ENCODE results near the gene STX11.
"Not testable (repeated sequence)": the region's sequence is repeated elsewhere in the genome, so short reads cannot be mapped to it uniquely, and the experiment has no call there.

The STX11 gene

DNA sequence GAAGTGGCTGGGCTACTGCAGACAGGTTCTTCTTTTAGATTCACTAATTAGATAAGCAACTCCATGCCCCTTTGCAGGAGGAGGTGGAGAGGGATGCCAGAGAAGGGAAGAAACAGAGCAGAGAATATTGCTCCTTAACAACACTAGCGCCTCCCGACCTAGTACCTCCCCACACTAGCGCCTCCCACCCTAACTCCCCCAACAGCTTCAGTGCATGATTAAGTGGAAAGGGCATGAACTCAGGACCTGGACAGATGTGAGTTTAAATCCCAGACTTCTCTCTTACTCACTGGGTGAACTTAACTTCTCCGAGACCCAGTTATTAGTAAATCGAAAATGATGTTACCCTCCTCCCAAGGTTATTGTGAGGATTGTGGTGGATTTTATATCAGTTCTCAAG, 25.7 kb downstream of the STX11 start:
- no peak for DNase-seq (ENCODE audit: low read depth in 2 of 2)

DNA sequence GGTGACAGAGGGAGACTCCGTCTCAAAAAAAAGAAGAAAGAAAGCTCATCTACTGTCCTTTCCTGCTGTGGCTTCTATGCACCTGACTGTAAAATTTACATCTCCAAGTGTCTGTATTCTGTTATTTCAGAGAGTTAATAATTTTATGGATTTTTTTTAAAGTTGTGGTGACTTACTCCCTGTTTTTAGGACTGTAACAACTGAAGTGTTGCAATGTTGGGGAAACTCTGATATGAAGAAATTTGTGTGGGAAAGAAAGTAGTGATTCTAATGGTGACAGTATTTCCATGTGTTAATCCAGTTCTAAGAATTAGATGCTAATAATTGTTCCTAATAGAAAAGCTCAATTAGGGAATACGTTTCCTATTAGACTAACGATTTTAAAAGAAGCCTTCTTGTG, 27.4 kb downstream of the STX11 start:
- no peak for DNase-seq (ENCODE audit: low read depth in 2 of 2)

DNA sequence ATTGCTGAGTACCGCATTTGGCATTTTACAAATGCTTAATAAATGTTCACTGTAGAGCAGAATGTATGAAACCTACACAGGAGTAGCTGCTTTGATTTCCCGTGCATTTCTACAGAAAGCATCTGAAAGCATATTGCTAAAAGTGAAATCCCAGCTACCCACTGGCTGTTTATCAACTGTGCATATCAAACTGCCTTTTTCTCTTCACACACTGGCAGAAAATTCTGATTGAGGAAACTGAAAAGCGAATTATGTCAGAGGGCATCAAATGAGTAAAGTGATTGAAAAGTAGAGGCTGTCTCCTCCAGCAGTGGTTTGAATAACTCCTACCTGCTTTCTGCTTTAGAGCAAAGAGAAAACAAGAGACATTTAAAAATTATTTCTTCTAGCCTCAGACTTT, 28.0 kb downstream of the STX11 start:
- DNase-seq (ENCODE audit: low read depth in 2 of 2) = no peak

DNA sequence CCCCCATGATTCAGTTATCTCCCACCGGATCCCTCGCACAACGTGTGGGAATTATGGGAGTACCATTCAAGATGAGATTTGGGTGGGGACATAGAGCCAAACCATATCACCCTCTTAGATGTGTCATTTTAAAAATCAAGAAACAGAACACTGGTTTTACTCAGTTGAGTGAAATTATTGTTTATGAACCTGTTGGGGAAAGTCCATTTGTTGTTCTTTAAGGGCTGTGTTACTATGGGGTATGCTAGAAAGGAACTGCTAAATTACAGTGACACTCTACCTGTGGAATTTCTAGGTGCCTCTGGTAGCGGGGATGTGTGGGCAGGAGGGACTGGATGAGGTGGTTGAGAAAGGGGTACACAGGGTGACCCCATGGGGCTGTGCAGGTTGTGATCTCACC, 28.9 kb downstream of the STX11 start:
- DNase-seq (ENCODE audit: low read depth in 2 of 2) = no peak

DNA sequence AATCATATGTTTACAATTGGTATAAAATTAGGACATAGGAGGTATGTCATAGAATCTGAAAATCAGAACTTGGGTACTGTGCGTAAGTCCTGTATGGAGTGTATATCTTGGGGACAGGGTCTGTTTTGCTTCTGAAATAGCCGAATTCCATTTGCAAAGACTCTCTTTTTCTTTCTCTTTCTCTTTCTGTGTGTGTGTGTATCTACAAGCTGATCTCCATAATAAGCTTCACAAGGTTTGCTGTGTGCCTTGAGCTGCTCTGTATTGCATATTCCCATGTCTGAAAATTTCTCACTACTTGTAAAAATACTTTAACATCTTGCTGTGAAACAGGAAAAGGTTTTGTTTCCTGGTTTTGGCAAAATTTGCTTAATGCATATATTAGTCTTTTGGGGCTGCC, 29.5 kb downstream of the STX11 start:
- DNase-seq (ENCODE audit: low read depth in 2 of 2) = no peak

DNA sequence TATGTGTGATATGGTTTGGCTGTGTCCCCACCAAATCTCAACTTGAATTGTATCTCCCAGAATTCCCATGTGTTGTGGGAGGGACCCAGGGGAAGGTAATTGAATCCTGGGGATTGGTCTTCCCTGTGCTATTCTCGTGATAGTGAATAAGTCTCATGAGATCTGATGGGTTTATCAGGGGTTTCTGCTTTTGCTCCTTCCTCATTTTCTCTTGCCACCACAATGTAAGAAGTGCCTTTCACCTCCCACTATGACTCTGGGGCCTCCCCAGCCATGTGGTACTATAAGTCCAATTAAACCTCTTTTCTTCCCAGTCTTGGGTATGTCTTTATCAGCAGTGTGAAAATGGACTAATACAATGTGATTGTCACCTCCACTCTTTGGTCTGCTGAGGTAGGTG, 30.0 kb downstream of the STX11 start:
- not testable (repeated sequence) for DNase-seq (ENCODE audit: low read depth in 2 of 2)

DNA sequence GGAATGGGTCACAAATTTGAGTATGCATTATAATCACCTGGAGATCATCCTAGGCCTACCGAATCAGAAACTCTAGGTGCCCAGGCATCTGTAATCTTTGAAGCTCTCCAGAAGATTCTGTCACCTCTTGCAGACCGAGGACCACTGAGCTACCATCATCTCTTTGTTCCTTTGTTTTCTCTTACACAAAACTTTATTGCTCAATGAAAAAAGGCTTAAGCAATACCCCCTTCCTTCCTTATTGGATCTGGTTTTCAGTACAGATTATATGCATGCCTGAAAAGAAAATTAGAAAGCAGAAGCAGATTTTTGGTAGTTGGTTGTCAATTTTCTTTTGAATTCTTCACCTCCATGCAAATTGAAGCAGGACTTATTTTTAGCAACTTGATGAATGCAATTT, 31.3 kb downstream of the STX11 start:
- no peak for DNase-seq (ENCODE audit: low read depth in 2 of 2)

DNA sequence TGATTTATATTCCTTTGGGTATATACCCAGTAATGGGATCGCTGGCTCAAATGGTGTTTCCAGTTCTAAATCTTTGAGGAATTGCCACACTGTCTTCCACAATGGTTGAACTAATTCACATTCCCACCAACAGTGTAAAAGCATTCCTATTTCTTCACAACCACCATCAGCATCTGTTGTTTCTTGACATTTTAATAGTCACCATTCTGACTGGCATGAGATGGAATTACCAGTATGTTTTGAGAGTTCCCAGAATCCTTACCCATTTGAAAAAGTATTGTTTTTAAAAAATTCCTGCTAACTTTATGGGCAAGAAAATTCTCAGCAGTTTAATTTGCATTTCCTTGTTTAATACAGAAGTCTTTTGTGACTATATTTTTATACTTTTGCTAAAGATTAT, 33.9 kb downstream of the STX11 start:
- not testable (repeated sequence) for DNase-seq (ENCODE audit: low read depth in 2 of 2)

DNA sequence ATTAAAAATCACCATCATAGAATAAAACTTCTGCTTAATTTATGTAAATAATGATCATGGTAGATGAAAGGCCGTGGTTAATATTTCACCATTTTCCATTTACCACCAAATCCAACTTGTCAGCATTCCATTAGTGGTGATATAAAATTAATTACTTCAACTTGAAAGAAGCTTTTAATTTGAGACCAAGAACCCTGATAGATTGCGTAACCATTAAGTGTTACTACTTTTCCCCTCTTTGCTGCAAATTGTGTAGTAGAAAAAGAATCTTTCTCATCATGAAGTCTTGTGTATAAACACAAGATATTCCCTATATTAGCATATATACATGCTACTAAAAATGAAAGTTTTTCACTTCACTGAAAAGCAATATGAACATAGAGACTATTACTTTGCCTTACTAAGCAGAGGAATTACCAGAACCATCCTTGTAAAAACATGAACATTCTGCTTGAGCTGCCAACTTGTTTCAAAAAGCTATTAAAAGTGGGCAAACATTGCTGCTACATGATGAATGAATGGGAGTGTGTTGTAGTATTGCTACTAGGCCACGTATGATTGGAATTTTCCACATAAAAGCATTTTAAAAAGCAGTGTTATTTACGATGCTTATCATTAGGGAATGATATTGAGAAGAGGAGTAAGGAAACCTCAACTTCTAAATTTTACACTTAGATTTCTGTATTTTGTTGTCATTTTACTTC, 35.0 kb downstream of the STX11 start:
- no peak for DNase-seq (ENCODE audit: low read depth in 2 of 2)

DNA sequence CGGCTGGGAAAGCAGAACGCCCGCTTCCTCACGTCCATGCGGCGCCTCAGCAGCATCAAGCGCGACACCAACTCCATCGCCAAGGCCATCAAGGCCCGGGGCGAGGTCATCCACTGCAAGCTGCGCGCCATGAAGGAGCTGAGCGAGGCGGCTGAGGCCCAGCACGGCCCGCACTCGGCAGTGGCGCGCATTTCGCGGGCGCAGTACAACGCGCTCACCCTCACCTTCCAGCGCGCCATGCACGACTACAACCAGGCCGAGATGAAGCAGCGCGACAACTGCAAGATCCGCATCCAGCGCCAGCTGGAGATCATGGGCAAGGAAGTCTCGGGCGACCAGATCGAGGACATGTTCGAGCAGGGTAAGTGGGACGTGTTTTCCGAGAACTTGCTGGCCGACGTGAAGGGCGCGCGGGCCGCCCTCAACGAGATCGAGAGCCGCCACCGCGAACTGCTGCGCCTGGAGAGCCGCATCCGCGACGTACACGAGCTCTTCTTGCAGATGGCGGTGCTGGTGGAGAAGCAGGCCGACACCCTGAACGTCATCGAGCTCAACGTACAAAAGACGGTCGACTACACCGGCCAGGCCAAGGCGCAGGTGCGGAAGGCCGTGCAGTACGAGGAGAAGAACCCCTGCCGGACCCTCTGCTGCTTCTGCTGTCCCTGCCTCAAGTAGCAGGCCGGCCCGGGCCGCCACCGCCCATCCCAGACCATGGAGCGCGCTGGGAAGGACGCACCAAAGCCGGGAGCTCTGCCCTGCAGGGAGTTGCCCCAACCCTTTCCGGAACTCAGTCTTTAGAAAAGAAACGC, 36.7 kb downstream of the STX11 start:
- DNase-seq (ENCODE audit: low read depth in 2 of 2) = no peak

DNA sequence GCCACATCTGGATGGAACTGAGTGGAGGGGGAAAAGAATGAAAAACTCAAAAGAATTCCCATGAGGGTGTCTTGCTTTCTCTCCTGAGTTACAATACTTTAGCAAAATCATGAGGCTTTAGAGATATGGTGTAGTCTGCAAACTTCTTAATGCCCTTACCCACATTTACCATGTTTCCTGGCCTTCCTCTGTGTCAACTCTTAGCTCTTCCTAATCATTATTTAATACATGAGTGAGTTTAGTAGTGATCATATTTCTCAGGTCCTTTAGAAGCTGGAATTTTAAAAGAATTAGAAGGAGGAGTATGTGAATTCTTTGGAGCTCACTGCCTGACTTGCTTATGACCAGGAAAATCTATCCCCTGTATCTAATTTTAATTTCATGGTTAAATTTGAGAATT, 39.0 kb downstream of the STX11 start:
- DNase-seq (ENCODE audit: low read depth in 2 of 2) = no peak

DNA sequence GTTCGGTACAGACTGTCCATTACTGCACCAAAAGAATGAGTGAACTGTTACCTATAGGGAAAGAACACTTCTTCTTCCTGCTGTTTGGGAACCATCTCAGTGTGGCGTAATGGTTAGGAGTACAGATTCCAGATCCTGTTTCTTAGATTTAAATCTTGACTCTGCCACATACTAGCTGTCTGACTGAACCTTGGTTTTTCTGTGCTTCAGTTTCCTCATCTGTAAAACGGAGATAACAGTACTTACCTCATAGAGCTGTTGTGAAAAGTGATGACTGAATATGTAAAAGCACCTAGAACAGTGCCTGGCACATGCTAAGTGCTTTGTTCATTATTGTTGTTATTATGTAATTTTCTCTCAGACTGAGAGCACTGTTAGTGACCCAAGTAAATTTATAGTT, 39.8 kb downstream of the STX11 start:
- DNase-seq (ENCODE audit: low read depth in 2 of 2) = no peak

DNA sequence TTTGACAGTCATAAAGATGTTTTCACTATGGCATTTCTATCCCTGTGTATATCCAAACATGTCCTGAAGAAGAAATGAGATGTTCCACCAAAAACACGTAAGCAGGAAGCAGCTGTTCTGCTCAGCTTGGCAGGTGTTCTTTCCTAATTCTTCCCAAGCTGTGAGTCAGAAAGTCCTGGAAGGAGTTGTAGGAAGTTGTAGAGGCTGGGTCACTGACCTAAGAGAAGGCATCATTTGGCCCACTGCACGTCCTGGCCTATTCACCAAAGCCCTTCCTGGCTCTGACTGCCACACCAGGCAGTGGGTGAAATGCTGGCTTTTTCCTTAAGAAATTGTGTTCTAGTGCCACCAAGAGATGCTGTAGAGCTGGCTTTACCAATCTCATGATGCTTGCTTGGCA, 40.3 kb downstream of the STX11 start:
- DNase-seq (ENCODE audit: low read depth in 2 of 2) = no peak

DNA sequence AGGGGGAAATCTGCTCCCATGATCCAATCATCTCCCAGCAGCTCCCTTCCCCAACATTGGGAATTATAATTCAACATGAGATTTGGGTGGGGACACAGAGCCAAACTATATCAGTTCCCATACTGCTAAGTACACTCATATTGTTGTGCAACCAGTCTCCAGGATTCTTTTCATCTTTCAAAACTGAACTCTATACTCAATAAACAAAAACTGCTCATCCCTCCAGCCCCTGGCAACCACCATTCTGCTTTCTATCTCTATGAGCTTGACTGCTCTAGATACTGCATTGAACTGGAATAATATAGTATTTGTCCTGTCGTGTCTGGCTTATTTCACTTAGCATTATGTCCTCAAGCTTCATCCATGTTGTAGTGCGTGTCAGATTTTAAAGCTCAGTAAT, 42.9 kb downstream of the STX11 start:
- DNase-seq (ENCODE audit: low read depth in 2 of 2) = no peak

DNA sequence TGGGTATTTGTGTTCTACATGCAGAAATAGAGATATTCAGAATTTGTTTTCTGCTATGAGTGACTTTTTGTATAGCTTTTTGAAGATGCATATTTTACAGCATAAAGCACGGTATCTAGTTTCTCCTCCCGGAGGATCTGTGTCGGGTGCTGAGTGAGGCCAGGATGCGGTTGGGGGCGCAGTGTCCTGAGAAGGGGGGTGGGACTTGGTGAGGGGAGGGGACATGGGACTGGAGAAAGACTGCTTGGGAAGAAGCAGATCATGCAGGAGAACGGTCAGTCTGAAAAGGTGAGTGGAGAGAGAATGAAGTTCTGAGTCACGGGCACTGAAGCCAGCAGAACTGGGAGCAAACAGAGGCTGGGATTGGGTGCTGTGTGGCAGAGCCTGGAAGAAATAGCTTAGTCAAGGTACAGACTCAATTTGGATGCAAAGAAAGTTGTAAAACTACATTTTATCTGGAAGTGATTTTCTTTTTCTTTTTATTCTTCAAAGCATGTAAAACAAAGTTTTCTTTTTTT, 44.0 kb downstream of the STX11 start:
- DNase-seq (ENCODE audit: low read depth in 2 of 2) = no peak

DNA sequence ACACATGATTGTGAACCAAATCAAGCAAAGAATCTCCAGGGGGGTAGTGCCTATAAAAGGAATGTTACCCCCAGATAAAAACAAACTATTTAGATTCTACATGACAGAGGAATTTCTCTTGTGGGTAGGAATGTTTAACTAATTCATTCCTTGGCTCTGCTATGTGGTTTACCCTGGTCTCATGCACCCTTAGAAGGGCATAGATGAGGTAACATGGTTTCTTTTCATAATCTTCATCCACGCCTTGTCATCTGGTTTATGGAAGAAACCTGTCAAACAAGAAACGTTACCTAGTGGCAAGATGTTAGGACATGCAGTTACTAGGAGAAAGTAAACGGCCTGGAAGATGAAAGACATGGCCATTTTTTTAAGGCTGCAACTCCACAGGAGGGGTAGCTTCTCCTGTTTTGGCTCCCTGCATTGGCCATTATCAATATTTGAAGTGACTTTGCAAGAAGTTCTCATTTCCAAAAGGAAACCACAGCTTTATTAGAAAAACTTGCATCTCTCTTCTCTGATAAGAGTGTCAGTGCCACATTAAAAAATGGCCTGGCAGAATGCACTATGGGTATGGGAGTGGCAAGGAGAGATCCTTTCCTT, 45.5 kb downstream of the STX11 start:
- DNase-seq (ENCODE audit: low read depth in 2 of 2) = no peak

DNA sequence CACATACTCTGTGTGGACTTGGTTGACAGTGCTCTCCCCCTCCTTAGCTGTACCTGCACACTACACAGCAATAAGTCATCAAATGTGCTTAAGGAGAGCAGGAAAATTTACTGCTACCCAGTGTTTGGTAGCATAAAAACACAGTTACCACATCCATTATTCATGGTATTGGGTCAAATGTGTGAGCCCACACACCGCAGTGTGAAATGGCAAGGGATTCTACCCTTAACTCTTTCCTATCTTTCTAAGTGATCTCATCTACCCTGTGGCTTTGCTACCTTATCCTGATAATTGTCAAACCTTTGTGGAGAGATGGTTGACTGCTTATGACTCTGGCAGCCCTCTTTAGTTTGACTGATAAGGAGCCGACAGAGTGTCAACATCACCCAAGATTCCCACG, 47.6 kb downstream of the STX11 start:
- no peak for DNase-seq (ENCODE audit: low read depth in 2 of 2)

DNA sequence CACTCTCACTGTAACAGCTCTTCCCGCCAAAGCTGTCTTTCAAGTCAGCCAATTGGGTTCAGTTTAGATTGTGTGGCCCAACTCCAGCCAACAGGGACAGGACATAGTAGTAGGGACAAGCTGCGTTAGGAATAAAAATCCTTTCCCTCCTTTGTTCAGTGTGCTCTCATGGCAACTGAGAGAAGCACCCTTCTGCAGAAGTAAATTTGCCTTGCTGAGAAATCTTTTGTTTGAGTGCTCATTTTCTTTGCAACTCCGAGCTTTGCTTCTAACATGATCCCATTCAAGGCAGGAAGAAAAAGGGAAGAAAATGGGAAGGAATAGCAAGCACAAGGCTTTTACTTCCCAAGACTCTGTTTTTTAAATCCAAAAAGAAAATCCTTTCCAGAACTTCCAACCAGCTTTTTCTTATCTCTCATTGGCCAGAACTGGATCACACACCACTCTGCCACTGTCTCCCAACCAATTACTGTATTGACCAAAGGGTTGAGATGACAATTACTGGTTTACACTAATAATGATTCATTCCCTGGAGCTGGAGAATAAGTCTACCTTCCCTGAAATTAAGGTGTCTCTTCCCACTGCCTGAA, 52.7 kb downstream of the STX11 start:
- DNase-seq (ENCODE audit: low read depth in 2 of 2) = no peak

DNA sequence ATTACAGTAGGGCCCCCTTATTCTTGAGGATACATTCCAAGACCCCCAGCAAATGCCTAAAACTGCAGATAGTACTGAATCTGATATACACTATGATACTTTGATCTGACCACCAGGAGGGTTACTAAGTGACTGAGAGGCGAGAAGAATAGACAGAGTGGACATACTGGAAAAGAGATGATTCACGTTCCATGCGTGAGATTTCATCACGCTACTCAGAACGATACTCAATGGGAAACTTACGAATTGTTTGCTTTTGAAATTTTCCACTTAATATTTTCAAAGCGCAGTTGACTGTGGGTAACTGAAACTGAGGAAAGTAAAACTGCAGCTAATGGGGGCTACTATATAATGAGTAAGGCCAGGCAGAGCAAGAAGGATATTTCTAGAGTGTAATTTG, 60.8 kb downstream of the STX11 start:
- DNase-seq (ENCODE audit: low read depth in 2 of 2) = no peak

DNA sequence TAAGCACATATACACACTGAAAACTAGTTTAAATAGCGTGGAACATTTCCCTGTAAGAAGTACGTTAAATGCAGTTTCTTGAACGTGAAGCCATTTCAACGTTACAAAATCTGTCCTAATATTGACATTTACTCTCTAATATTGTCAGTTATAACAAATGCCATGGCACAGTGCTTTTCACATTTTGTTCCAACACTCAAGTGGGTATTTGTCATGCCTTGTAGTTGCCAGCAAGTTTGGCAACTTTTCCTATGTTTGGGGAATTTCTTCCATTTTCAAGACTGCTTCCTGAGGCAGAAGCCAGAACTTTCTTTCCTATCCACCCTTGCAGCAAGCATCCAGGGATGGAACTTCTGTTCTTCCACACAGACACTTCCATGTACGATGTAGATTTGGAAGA, 63.0 kb downstream of the STX11 start:
- DNase-seq (ENCODE audit: low read depth in 2 of 2) = no peak

DNA sequence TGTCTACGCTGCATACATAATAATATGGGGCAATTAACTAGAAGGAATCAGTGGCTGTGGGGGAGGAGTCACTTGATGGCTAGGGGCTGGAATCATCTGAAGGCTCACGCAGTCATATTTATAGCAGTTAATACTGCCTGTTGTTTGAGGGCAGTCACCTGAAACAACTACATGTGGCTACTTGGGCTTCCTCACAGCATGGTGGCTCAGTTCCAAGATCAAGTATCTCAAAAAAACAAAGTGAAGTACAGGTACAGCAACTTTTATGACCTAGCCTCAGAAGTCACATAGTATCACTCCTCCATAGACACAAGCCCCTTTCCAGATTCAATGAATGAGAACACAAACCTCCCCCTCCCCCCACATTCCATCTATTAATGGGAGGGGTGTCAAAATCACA, 63.7 kb downstream of the STX11 start:
- DNase-seq (ENCODE audit: low read depth in 2 of 2) = no peak

DNA sequence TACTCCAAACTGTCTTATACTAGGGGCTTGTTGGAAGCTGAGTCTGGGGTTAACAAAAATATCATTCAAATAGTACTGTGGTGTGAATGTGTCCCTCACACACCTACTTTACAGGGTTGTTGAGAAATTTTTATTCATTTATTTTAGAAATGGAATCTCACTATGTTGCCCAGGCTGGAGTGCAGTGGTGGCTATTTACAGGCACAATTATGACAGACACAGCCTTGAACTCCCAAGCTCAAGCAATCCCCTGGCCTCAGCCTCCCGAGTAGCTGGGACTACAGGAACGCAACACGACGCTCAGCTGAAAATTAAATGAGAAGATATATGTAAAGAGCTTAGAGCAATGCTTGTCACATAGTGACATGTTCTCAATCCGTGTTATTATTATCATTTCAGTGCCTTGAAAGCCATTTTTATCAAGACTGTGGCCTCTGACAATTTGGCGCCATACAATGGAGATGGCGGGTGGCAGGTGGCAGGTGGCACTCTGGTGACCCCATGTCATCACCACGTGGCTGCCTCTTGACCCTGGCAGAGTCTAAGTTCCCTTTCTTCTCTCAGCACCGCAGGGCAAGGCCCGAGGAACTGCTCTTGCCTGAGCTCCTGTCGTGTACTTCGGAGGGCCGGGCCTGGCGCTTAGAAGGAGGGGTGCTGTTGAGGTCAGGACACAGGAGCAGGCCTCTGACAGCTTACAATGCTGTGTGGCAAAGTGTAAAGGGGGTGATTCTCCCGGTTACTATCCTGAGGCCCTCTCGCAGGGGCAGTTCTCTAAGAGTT, 64.5 kb downstream of the STX11 start:
- DNase-seq (ENCODE audit: low read depth in 2 of 2) = no peak

Data from stimulated activated CD4-positive, alpha-beta T cell treated with anti-CD3 and anti-CD28 coated beads, Interleukin-15, amount 100 ng/mL, for 48 hours (primary cell).